Measurements from ENCODE around the gene CAMTA1.

The CAMTA1 gene

GRCh38 chr1:7636795-7637526, 851.7 kb downstream of the CAMTA1 start:
- H3K27ac ChIP-seq = no peak overlapping the region
- no peak for DNase-seq (ENCODE audit: low read depth, low spot score)

- no peak overlapping the region for H3K27ac ChIP-seq
- no peak for DNase-seq (ENCODE audit: low read depth, low spot score)
Measured at GRCh38 chr1:7638078-7638477, 852.8 kb downstream of the CAMTA1 start.

GRCh38 chr1:7639435-7640131, 854.3 kb downstream of the CAMTA1 start:
- no peak overlapping the region for H3K27ac ChIP-seq
- no peak for DNase-seq (ENCODE audit: low read depth, low spot score)

- no peak overlapping the region for H3K27ac ChIP-seq
- no peak for DNase-seq (ENCODE audit: low read depth, low spot score)
Measured at GRCh38 chr1:7640350-7640749, 855.1 kb downstream of the CAMTA1 start.

GRCh38 chr1:7640920-7641585, 855.8 kb downstream of the CAMTA1 start:
- DNase-seq (ENCODE audit: low read depth, low spot score) = no peak
- no peak overlapping the region for H3K27ac ChIP-seq

- no peak for DNase-seq (ENCODE audit: low read depth, low spot score)
- H3K27ac ChIP-seq = no peak overlapping the region
Measured at GRCh38 chr1:7641587-7642417, 856.5 kb downstream of the CAMTA1 start.

- DNase-seq (ENCODE audit: low read depth, low spot score) = no peak
- no peak overlapping the region for H3K27ac ChIP-seq
Measured at GRCh38 chr1:7642418-7642704, 857.1 kb downstream of the CAMTA1 start.

- H3K27ac ChIP-seq = no peak overlapping the region
- DNase-seq (ENCODE audit: low read depth, low spot score) = no peak
Measured at GRCh38 chr1:7642781-7643529, 857.7 kb downstream of the CAMTA1 start.

GRCh38 chr1:7643530-7643929, 858.3 kb downstream of the CAMTA1 start:
- H3K27ac ChIP-seq = no peak overlapping the region
- DNase-seq (ENCODE audit: low read depth, low spot score) = no peak

- DNase-seq (ENCODE audit: low read depth, low spot score) = no peak
- H3K27ac ChIP-seq = no peak overlapping the region
Measured at GRCh38 chr1:7644086-7644485, 858.8 kb downstream of the CAMTA1 start.

- no peak overlapping the region for H3K27ac ChIP-seq
- no peak for DNase-seq (ENCODE audit: low read depth, low spot score)
Measured at GRCh38 chr1:7644961-7645750, 859.9 kb downstream of the CAMTA1 start.

- DNase-seq (ENCODE audit: low read depth, low spot score) = no peak
- H3K27ac ChIP-seq = no peak overlapping the region
Measured at GRCh38 chr1:7645751-7646048, 860.4 kb downstream of the CAMTA1 start.

- no peak overlapping the region for H3K27ac ChIP-seq
- DNase-seq (ENCODE audit: low read depth, low spot score) = no peak
Measured at GRCh38 chr1:7646164-7646563, 860.9 kb downstream of the CAMTA1 start.

GRCh38 chr1:7646981-7647901, 862.0 kb downstream of the CAMTA1 start:
- no peak for DNase-seq (ENCODE audit: low read depth, low spot score)

GRCh38 chr1:7648761-7649384, 863.6 kb downstream of the CAMTA1 start:
- DNase-seq (ENCODE audit: low read depth, low spot score) = peak; percentile 12
- H3K27ac ChIP-seq = no peak overlapping the region

More at GRCh38 chr1:7646981-7647901, 862.0 kb downstream of the CAMTA1 start:
- no peak overlapping the region for H3K27ac ChIP-seq

- no peak for DNase-seq (ENCODE audit: low read depth, low spot score)
- no peak overlapping the region for H3K27ac ChIP-seq
Measured at GRCh38 chr1:7650801-7651200, 865.5 kb downstream of the CAMTA1 start.

GRCh38 chr1:7651203-7651602, 865.9 kb downstream of the CAMTA1 start:
- no peak for DNase-seq (ENCODE audit: low read depth, low spot score)
- no peak overlapping the region for H3K27ac ChIP-seq

GRCh38 chr1:7652061-7652460, 866.8 kb downstream of the CAMTA1 start:
- no peak overlapping the region for H3K27ac ChIP-seq
- DNase-seq (ENCODE audit: low read depth, low spot score) = no peak
